AG10803 (cell line): ENCODE results near the gene P2RX3.
A peak's percentile ranks its signal among the peaks of the same experiment; 100 is the strongest.

ENCODE experiments used
- DNase-seq: peaks from one replicate; pipeline ENCODE4 v3.0.0; 2010; ENCODE audit warnings: low read depth
- H3K4me3 ChIP-seq: 2 replicates; pipeline ENCODE4 v1.5.1; 2011; ENCODE audit warnings: mild to moderate bottlenecking, low read length, control low read depth
- TF ChIP-seq, protein P1 (sequence below): conservative IDR thresholded peaks from 2 replicates; pipeline ENCODE4 v1.5.1; 2011; ENCODE audit warnings: mild to moderate bottlenecking, low read length, control low read depth, inconsistent platforms

Gene P2RX3

DNA sequence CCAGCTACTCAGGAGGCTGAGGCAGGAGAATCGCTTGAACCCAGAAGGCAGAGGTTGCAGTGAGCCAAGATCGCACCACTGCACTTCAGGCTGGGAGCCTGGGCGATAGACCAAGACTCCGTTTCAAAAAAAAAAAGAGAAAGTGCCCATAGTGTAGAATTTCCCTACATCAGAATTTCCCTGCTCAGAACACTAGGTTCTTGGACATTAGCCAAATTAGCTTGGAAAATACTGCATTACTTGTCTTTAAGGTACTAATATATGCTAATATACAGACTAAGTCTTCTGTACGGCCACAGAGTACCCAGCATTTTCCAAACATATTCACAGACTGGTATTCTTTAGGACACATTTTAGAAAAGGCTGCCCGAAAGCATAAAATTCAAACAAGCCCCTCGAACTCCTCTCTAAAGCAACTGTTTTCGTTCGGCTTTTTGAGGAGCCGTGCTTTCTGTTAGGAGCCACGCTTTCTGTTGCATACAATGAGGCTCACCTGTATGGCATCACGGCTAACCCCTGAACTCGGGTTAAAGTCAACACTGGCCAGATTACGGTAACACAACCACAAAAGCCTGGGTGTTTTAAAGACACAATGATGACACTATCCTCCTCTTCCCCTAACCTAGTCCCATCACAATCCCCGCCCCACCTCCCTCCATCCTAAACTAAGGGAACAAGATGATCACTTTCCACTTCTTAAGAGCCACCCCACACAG is 31.8 kb upstream of the P2RX3 start:
- H3K4me3 ChIP-seq, result no peak overlapping the region
- DNase-seq, result no peak
- TF ChIP-seq, protein P1, sequence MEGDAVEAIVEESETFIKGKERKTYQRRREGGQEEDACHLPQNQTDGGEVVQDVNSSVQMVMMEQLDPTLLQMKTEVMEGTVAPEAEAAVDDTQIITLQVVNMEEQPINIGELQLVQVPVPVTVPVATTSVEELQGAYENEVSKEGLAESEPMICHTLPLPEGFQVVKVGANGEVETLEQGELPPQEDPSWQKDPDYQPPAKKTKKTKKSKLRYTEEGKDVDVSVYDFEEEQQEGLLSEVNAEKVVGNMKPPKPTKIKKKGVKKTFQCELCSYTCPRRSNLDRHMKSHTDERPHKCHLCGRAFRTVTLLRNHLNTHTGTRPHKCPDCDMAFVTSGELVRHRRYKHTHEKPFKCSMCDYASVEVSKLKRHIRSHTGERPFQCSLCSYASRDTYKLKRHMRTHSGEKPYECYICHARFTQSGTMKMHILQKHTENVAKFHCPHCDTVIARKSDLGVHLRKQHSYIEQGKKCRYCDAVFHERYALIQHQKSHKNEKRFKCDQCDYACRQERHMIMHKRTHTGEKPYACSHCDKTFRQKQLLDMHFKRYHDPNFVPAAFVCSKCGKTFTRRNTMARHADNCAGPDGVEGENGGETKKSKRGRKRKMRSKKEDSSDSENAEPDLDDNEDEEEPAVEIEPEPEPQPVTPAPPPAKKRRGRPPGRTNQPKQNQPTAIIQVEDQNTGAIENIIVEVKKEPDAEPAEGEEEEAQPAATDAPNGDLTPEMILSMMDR, result no peak

DNA sequence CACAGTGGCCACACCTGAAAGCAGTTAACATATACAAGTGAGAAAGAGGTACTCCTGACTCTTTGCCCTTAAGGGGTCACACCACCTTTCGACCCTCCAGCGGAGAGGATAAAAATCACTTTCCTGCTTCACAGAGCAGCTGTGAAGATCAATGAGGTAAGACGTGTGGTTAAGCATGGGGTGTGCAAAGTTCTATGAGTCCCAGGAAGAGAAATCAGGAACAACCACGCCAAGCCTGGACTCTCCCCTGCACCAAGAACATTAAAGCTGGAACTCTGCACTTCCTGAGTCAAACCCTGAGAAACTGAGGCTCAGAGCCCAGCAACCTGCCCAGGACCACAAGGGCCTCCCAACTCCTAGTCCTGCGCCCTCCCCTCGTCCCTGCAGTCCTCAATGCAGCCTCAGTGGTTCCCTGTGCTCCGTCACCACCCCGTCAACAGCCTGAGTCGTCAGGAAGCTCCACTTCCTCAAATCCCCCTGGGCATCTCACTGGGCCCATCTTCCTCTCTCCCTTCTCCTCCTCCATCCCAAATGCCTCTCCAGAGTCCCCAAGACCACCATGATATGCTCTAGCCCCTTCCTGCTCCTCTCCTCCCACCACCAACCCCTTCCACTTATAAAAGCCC is 31.1 kb upstream of the P2RX3 start:
- no peak for DNase-seq
- H3K4me3 ChIP-seq, result no peak overlapping the region

DNA sequence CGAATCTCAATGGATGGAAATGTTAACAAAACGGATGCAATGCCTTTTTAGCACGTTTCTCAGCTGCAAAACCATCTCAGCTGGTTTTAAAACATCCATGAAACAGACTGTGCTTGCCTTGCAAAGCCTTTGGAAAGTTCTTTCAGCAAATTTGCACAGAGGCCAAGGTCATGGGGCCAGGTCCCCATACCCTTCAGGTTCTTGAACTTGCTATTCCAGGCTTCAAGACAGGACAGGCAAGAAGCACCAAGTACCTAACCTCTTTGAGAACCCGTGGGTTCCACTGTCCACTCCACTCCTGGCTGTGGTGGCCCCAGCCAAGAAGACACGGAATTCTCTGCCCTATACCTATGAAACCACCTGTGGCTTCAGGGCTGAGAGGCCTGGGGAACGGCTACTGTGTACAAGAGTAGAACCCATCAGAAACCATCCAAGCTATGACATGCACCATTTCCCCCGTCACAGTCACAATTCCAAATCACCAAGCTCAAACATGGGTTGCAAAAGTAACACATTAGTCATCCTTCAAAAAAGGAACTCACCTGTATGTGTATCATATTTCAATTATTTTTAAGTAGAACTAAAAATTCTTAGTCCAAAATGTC is 30.4 kb upstream of the P2RX3 start:
- TF ChIP-seq, protein P1, result no peak
- H3K4me3 ChIP-seq, result no peak overlapping the region; the same call in 1 of the 2 replicates
- DNase-seq, result no peak

More for the DNA sequence above, 31.1 kb upstream of the P2RX3 start:
- TF ChIP-seq, protein P1, result no peak

DNA sequence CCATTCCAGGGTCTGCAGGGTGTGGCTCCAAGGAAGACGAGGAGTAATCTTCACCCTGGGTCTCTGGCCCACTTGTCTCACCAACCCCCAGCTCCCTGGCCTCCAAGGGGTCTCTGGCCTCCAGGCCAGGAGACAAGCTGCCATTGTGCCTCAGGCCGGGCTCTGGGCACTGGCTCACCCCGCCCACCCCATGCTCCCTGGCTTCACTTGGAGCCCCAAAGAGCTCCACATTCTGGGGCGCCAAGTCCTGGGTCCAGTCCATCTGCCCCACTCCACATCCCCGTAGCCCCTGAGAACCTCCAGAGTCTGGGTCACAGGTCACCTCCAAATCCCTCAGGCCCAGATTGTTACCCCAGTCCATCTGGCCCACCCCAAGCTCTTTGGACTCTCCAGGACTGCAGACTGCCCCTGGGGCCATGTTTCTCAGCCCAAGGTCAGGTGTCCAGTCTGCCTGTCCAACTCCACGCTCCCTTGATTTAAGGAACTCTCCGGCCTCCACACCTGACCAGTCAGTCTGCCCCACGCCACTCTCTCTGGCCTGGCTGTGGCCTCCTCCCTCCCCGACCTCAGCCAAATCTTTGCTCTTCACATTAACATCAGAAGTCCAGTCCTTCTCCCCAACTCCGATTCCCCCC is 29.6 kb upstream of the P2RX3 start:
- DNase-seq, result no peak
- TF ChIP-seq, protein P1, result no peak

DNA sequence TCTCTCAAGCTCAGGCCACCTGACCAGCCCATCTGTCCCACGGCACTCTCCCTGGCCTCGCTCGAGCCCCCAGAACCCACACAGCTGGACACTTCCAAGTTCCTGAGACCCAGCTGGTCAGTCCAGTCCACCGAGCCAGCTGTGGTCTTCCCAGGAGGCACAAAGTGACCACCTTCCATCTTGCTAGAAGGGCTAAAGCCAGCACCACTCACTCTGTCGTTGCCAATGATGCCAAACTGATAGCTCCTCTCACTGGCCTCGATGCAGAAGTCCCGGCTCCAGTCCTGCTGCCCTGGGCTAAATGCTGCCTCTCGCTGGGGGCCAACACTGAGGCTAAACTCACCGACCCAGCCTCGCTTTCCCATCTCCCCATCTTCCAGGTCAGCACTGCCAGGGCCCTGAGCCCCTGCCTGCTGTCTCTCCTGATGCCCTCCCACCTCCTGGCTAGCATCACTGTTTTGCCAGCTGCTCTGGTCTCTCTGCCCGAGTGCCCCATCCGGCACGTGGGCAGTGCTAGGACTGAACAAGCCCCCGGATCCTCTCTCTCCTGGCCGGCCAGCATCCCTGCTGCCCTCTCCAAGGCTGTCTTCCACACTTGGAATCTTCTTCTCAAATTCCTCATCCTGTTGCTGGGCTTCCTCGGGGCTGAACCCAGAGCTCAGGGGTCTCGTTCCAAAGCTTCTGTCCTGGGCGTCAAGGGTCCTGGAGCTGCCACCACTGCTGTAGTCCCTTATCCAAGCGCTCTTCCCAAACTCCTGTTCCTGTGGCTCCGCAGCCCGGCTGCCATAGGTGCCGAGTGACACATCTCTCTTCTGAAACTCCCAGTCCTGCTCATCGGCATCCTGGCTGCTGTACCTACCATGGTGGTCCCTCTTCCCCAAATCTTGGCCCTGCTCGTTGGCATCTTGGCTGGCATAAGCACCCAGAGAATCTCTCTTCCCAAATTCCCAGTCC is 28.8 kb upstream of the P2RX3 start:
- TF ChIP-seq, protein P1, result no peak
- H3K4me3 ChIP-seq, result no peak overlapping the region
- no peak for DNase-seq

More for the DNA sequence above, 29.6 kb upstream of the P2RX3 start:
- H3K4me3 ChIP-seq, result no peak overlapping the region

DNA sequence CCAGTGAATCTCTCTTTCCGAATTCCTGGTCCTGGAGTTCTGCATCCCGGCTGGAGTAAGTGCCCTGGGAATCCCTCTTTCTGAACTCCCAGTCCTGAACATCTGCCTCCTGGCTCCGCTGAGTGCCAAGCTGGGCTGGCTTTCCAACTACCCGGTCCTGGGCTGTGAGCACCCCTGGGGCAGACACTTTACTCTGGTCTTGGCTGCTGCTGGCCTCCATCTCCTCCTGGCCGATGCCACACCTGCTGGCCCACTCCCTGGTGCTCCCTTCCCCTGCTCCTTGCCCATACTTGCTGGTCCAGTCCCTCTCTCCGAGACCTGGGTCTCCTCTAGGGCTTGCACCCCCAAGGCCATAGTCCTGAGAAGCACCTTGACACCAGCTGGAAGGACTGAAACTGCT is 28.1 kb upstream of the P2RX3 start:
- H3K4me3 ChIP-seq, result peak overlapping the region; percentile 62
- TF ChIP-seq, protein P1, result no peak
- no peak for DNase-seq
